HEK293T (cell line): Measurements from ENCODE around the gene TRPC1.

Source experiments
- FOXM1 ChIP-seq: fragments of 450-650 bp; IDR thresholded peaks from 2 replicates; pipeline ENCODE4 v1.6.1; 2017; ENCODE audit warnings: mild to moderate bottlenecking, borderline replicate concordance
- TARDBP ChIP-seq: fragments of 450-650 bp; IDR thresholded peaks from 2 replicates; pipeline ENCODE4 v1.6.1; 2016

- TF ChIP-seq FOXM1 (no peak), TARDBP (no peak)
Measured at GRCh38 chr3:142844339-142844977, 120.6 kb downstream of the TRPC1 start.
